ENCODE data around the gene REXO1.

Gene REXO1

GRCh38 chr19:1790054-1790792 is 58.1 kb downstream of the REXO1 start:
- no peak for DNase-seq (ENCODE audit: extremely low read depth, low read depth)
- no peak for TF ChIP-seq CTCF (IDR thresholded peaks at IDR 0.05; ENCODE audit: low read depth, low read length)

GRCh38 chr19:1789261-1790041 is 58.8 kb downstream of the REXO1 start:
- TF ChIP-seq CTCF (IDR thresholded peaks at IDR 0.05; ENCODE audit: low read depth, low read length), result no peak
- no peak for DNase-seq (ENCODE audit: extremely low read depth, low read depth)

GRCh38 chr19:1787116-1787515 is 61.2 kb downstream of the REXO1 start:
- no peak for DNase-seq (ENCODE audit: extremely low read depth, low read depth)
- no peak for TF ChIP-seq CTCF (IDR thresholded peaks at IDR 0.05; ENCODE audit: low read depth, low read length)

- no peak for TF ChIP-seq CTCF (IDR thresholded peaks at IDR 0.05; ENCODE audit: low read depth, low read length)
- no peak for DNase-seq (ENCODE audit: extremely low read depth, low read depth)
These were observed 61.6 kb downstream of the REXO1 start for GRCh38 chr19:1786668-1787067.

- DNase-seq (ENCODE audit: extremely low read depth, low read depth), result no peak
- TF ChIP-seq CTCF (IDR thresholded peaks at IDR 0.05; ENCODE audit: low read depth, low read length), result no peak
These were observed 63.0 kb downstream of the REXO1 start for GRCh38 chr19:1785310-1785709.

GRCh38 chr19:1783874-1784273 is 64.4 kb downstream of the REXO1 start:
- no peak for TF ChIP-seq CTCF (IDR thresholded peaks at IDR 0.05; ENCODE audit: low read depth, low read length)
- DNase-seq (ENCODE audit: extremely low read depth, low read depth), result no peak

- DNase-seq (ENCODE audit: extremely low read depth, low read depth), result no peak
- no peak for TF ChIP-seq CTCF (IDR thresholded peaks at IDR 0.05; ENCODE audit: low read depth, low read length)
These were observed 64.9 kb downstream of the REXO1 start for GRCh38 chr19:1783354-1783753.

All from AG09319 (cell line).